ENCODE data around the gene AUNIP.
"Not testable (repeated sequence)": the region's sequence is repeated elsewhere in the genome, so short reads cannot be mapped to it uniquely, and the experiment has no call there.

The AUNIP gene

GRCh38 chr1:25862785-25863485 lies 3.7 kb upstream of the AUNIP start:
- no peak for DNase-seq

GRCh38 chr1:25861316-25862286 lies 2.3 kb upstream of the AUNIP start:
- DNase-seq: no peak

GRCh38 chr1:25858494-25858893 lies 763 bp downstream of the AUNIP start:
- no peak for DNase-seq

GRCh38 chr1:25856856-25857255 lies 2.4 kb downstream of the AUNIP start:
- no peak for DNase-seq

GRCh38 chr1:25854554-25854953 lies 4.7 kb downstream of the AUNIP start:
- no peak for DNase-seq

- no peak for DNase-seq
These were observed 10.7 kb downstream of the AUNIP start for GRCh38 chr1:25848531-25848930.

- no peak for DNase-seq
These were observed 11.3 kb downstream of the AUNIP start for GRCh38 chr1:25847929-25848328.

- DNase-seq: no peak
These were observed 13.6 kb downstream of the AUNIP start for GRCh38 chr1:25845664-25846063.

GRCh38 chr1:25844536-25845337 lies 14.5 kb downstream of the AUNIP start:
- no peak for DNase-seq

- no peak for DNase-seq
These were observed 15.8 kb downstream of the AUNIP start for GRCh38 chr1:25843483-25843882.

GRCh38 chr1:25839808-25840207 lies 19.4 kb downstream of the AUNIP start:
- not testable (repeated sequence) for DNase-seq

- DNase-seq: no peak
These were observed 21.9 kb downstream of the AUNIP start for GRCh38 chr1:25837262-25837875.

GRCh38 chr1:25836695-25837094 lies 22.6 kb downstream of the AUNIP start:
- DNase-seq: no peak

GRCh38 chr1:25834894-25835293 lies 24.4 kb downstream of the AUNIP start:
- DNase-seq: no peak

GRCh38 chr1:25833158-25833557 lies 26.1 kb downstream of the AUNIP start:
- DNase-seq: no peak

GRCh38 chr1:25832336-25833037 lies 26.8 kb downstream of the AUNIP start:
- DNase-seq: no peak

GRCh38 chr1:25831569-25832196 lies 27.6 kb downstream of the AUNIP start:
- no peak for DNase-seq

GRCh38 chr1:25829046-25829445 lies 30.2 kb downstream of the AUNIP start:
- DNase-seq: no peak

GRCh38 chr1:25828491-25828890 lies 30.8 kb downstream of the AUNIP start:
- DNase-seq: no peak

- DNase-seq: no peak
These were observed 32.7 kb downstream of the AUNIP start for GRCh38 chr1:25826571-25826970.

GRCh38 chr1:25825605-25826004 lies 33.7 kb downstream of the AUNIP start:
- DNase-seq: no peak

All from activated T-cell treated with anti-CD3 and anti-CD28 coated beads, Interleukin-2, amount 50 U/mL, for 48 hours (primary cell).